ENCODE data around the gene TTC23.

DNA sequence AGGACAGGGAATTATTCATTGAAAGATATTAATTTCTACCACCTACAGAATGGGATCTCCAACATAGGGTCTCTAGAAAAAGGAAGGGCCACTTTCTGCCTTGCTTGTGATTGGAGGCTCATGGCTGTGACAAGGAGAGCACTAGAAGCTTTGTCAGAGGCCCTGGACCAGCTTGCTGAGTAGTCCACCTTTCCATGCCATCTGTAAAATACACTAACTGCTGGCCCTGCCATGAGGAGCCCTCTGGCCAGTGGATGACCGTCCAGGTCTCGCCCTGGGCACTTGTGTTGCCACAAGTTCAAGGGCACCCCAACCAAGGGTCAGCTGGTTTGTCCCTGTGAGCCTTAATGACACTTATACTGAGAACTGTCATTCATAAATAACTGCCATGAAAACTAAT is 146.1 kb downstream of the TTC23 start:
- TF ChIP-seq KAT7 (CRISPR knock-in tag; IDR thresholded peaks at IDR 0.05; ENCODE audit: borderline replicate concordance) (no peak), GRHL2 (CRISPR knock-in tag; IDR thresholded peaks at IDR 0.05; ENCODE audit: insufficient replicate concordance, severe bottlenecking) (no peak), ETV6 (CRISPR knock-in tag; IDR thresholded peaks at IDR 0.05) (no peak), NR3C1 (CRISPR knock-in tag; conservative IDR thresholded peaks at IDR 0.05; ENCODE audit: low read depth) (no peak)
- TF ChIP-seq, protein P1, sequence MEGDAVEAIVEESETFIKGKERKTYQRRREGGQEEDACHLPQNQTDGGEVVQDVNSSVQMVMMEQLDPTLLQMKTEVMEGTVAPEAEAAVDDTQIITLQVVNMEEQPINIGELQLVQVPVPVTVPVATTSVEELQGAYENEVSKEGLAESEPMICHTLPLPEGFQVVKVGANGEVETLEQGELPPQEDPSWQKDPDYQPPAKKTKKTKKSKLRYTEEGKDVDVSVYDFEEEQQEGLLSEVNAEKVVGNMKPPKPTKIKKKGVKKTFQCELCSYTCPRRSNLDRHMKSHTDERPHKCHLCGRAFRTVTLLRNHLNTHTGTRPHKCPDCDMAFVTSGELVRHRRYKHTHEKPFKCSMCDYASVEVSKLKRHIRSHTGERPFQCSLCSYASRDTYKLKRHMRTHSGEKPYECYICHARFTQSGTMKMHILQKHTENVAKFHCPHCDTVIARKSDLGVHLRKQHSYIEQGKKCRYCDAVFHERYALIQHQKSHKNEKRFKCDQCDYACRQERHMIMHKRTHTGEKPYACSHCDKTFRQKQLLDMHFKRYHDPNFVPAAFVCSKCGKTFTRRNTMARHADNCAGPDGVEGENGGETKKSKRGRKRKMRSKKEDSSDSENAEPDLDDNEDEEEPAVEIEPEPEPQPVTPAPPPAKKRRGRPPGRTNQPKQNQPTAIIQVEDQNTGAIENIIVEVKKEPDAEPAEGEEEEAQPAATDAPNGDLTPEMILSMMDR (IDR thresholded peaks at IDR 0.05): no peak

Measured in WTC11 (cell line).